ENCODE data around the gene ABLIM2.

ABLIM2 gene

DNA sequence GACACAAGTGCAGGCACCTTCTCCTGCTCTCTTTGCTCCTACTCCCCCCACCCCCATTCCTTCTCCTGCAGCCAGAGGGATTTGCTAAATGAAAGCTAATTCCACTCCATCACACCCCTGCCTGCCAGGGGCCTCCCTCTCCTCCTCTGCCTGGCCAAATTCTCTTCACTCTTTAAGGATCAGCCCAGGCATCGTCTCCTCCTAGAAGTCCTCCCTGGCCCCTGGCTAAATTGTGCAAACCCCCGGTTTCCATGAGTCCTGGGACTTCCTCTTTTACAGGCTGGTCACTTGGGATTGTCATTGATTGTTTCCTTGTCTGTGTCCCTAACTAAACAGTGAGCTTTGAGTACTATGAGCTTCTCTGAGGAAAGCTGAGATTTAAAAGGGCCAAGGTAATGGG, 8.7 kb upstream of the ABLIM2 start:
- TF ChIP-seq CTCF (IDR thresholded peaks at IDR 0.05; ENCODE audit: low read depth, low read length): no peak

DNA sequence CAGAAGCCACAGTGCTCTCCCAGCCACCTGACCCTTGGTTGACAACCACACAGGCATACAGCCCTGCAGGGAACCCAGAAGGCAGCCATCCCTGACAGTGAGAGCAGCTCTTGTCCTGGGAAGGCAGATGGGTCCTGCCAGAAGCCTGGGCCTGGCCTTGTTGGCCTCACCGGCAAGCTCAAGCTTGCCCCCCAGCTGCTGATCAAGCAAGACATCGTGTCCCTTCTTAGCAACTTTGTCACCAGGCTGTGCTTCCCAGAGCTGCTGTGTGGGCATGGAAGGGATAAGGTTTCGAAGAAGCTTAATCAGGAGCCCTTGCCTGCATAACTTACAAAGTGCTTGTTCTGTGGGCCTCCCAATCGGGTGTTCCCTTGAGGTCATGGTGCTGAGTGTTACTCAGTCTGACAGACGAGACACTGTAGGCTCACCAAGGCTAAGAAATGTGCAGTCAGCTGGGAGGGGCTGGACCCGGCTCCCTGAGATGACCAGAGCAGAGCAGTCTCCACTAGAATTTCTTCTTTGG, 6.8 kb upstream of the ABLIM2 start:
- H3K4me3 ChIP-seq (ENCODE audit: low read depth, low read length): no peak overlapping the region
- no peak for TF ChIP-seq CTCF (IDR thresholded peaks at IDR 0.05; ENCODE audit: low read depth, low read length)

More for the DNA sequence above, 8.7 kb upstream of the ABLIM2 start:
- H3K4me3 ChIP-seq (ENCODE audit: low read depth, low read length): no peak overlapping the region

DNA sequence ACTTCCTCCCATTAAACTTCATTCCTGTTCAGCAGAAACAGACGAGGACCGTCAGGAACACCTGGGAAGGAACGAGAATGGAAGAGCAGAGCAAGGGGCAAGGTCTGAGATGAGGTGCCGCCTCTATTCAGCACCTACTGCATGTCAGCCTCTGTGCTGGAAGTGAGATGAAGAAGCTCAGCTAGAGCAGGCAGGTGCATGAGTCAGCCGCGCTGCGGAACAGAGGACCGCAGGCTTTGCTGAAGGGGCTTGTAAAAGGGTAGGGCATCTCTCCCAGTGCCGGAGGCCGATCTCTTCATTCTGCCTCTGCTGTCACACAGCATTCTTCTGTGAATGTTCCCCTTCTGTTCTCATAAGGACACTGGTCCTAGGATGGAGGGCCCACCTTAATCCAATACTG, 6.1 kb upstream of the ABLIM2 start:
- TF ChIP-seq CTCF (IDR thresholded peaks at IDR 0.05; ENCODE audit: low read depth, low read length): no peak
- H3K4me3 ChIP-seq (ENCODE audit: low read depth, low read length): no peak overlapping the region

DNA sequence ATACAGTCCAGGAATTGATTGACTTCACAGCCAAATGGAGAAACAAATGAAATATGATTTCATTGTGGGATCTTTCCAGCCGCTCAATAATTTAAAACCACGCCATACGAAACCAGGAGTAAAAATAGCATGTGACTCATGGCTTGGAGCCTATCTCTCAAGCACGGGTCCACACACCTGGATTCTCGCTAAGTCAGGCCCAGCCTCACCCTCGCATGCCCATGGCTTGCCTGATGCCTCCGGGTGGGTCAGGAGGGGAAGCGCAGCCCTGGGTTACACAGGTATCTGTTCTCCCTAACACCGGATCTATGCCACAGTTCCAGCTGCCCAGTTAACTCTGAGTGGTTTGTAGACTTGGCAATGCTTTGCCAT, 5.6 kb upstream of the ABLIM2 start:
- TF ChIP-seq CTCF (IDR thresholded peaks at IDR 0.05; ENCODE audit: low read depth, low read length): no peak
- H3K4me3 ChIP-seq (ENCODE audit: low read depth, low read length): no peak overlapping the region

DNA sequence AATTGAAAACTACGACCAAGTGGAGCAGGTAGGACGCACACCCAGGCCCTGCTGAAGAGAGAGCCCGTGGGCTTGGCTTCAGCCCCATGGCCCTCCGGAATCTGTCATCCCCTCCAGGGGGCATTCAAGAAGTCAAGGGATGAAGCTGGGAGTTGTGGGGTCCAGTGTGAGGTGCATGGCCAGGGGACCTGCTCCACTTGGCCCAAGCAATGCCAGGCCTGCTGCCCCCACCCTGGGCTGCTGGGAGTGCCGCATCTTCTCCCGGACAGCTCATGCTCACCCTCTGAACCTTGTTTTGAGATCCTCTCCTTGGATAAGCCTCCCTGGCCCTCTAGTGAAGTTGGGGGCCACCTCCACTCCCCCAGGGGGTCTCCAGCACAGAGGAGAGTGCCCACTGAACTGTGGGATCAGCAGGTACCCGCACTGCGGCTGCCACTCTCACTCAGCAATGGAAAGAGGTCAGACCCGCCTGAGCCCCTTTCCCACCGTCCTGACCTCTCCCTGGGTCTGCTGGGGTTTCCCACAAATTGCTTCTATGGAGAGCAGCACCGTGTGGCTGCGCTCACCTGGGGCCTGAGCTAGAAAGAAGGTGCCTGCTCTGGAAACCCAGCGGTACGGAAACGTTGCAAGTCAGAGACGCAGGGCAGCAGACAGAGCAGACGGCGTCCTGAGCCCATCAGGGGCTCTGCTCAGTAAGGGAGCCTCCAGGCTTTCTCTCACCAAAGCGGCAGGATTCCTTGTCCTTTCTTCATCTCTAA, 5.0 kb upstream of the ABLIM2 start:
- no peak overlapping the region for H3K4me3 ChIP-seq (ENCODE audit: low read depth, low read length)
- no peak for TF ChIP-seq CTCF (IDR thresholded peaks at IDR 0.05; ENCODE audit: low read depth, low read length)

DNA sequence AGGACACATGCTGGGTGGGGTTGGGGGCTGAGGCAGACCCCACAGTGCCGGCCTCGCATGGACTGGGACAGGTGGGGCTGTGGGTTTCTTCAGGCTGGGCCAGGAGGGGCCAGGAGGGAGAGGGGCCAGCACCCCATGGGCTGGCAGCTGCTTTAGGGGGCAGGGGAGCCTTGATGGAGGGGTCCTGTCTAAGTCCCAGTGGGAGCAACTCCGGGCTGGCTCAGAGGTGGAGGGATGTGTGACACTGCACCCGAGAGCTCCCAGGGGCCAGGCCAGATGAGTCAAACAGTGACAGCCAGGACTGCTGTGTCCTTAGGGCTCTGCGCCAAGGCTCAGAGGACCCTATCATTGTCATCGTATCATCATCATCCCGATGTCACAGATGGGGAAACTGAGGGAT, 4.4 kb upstream of the ABLIM2 start:
- H3K4me3 ChIP-seq (ENCODE audit: low read depth, low read length): no peak overlapping the region
- TF ChIP-seq CTCF (IDR thresholded peaks at IDR 0.05; ENCODE audit: low read depth, low read length): no peak

DNA sequence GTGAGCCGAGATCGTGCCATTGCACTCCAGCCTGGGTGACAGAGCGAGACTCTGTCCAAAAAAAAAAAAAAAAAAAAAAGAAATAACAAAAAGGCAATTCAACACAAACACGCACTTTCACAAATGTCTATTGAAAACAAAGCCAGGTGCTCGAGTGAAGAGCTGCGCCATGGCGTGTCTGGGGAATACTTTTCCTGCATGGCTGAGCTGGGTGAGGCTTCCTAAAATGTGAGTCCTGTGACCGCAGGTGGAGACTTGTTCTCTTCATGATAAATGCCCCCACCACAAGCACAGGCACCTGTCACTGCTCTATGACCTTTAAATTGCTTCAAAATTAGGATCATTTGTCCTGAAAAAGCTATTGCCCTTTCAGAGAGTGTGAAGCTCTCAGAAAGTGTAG, 4.0 kb upstream of the ABLIM2 start:
- no peak overlapping the region for H3K4me3 ChIP-seq (ENCODE audit: low read depth, low read length)
- TF ChIP-seq CTCF (IDR thresholded peaks at IDR 0.05; ENCODE audit: low read depth, low read length): no peak
